Neural cell (in vitro differentiated cells): ENCODE results near the gene NPEPL1. TPM values are rescaled to one million over a fixed set of nuclear protein-coding genes. Genes with fewer than 3 reads are reported as not detected.

Experiments used
- H2AFZ ChIP-seq: fragments of 200-600, 300-800 bp; sonication (generic), shearing (Covaris generic); 2 replicates; pipeline ENCODE4 v1.6.0; 2014; ENCODE audit warnings: low read depth, mild to moderate bottlenecking, antibody characterized with exemption, low read length, moderate library complexity
- H3F3A ChIP-seq: fragments of 200-600 bp; shearing (Covaris generic); 2 replicates; pipeline ENCODE4 v1.6.1; 2016; ENCODE audit warnings: mild to moderate bottlenecking, moderate library complexity, mixed read lengths, antibody characterized with exemption, low read length; ENCODE audit not compliant: insufficient read depth, poor library complexity, severe bottlenecking
- H3K27ac ChIP-seq: fragments of 200-600, 300-800 bp; sonication (generic), shearing (Covaris generic); 2 replicates; pipeline ENCODE4 v1.5.1; 2014; ENCODE audit warnings: mild to moderate bottlenecking, low read length, moderate library complexity
- H3K27me3 ChIP-seq: fragments of 300-800, 200-600 bp; sonication (generic), shearing (Covaris generic); 2 replicates; pipeline ENCODE4 v1.6.0; 2014; ENCODE audit warnings: mild to moderate bottlenecking, low read depth, low read length, moderate library complexity; ENCODE audit not compliant: insufficient read depth
- H3K36me3 ChIP-seq: fragments of 300-800, 200-600 bp; sonication (generic), shearing (Covaris generic); 2 replicates; pipeline ENCODE4 v1.5.1; 2014; ENCODE audit warnings: mild to moderate bottlenecking, antibody characterized with exemption, low read length, moderate library complexity; ENCODE audit not compliant: insufficient read depth
- H3K4me2 ChIP-seq: fragments of 300-800, 200-600 bp; sonication (generic), shearing (Covaris generic); 2 replicates; pipeline ENCODE4 v1.6.0; 2014; ENCODE audit warnings: mild to moderate bottlenecking, low read length
- H3K4me3 ChIP-seq: fragments of 300-800, 200-600 bp; sonication (generic), shearing (Covaris generic); 2 replicates; pipeline ENCODE4 v1.5.1; 2014; ENCODE audit warnings: mild to moderate bottlenecking, low read length, moderate library complexity
- H3K79me2 ChIP-seq: fragments of 200-600 bp; shearing (Covaris generic); replicated peaks from 2 replicates; pipeline ENCODE4 v1.6.0; 2014; ENCODE audit warnings: mild to moderate bottlenecking, low read length, moderate library complexity; ENCODE audit not compliant: insufficient read depth
- H3K9ac ChIP-seq: fragments of 300-800, 200-600 bp; sonication (generic), shearing (Covaris generic); 2 replicates; pipeline ENCODE4 v1.6.1; 2016; ENCODE audit warnings: mild to moderate bottlenecking, low read length, mixed read lengths
- H3K9me2 ChIP-seq: fragments of 200-600 bp; shearing (Covaris generic); 2 replicates; pipeline ENCODE4 v1.6.1; 2016; ENCODE audit warnings: mild to moderate bottlenecking, low read length, mixed read lengths; ENCODE audit not compliant: insufficient read depth
- H3K9me3 ChIP-seq: fragments of 200-600, 300-800 bp; sonication (generic), shearing (Covaris generic); 2 replicates; pipeline ENCODE4 v1.6.1; 2016; ENCODE audit warnings: mild to moderate bottlenecking, mixed run types, low read length, moderate library complexity, mixed read lengths
- H4K20me1 ChIP-seq: fragments of 200-600 bp; shearing (Covaris generic); 2 replicates; pipeline ENCODE4 v1.6.1; 2016; ENCODE audit warnings: mild to moderate bottlenecking, mixed run types; ENCODE audit not compliant: insufficient read depth
- EP300 ChIP-seq: fragments of 450-650 bp; conservative IDR thresholded peaks from 2 replicates; pipeline ENCODE4 v1.6.1; 2014; ENCODE audit warnings: antibody characterized with exemption, mild to moderate bottlenecking, moderate library complexity; ENCODE audit not compliant: poor library complexity, severe bottlenecking
- EZH2 ChIP-seq: fragments of 200-600, 300-800 bp; shearing (Covaris generic), sonication (generic); IDR thresholded peaks from 2 replicates; pipeline ENCODE4 v1.6.1; 2014; ENCODE audit warnings: antibody characterized with exemption, low read length, borderline replicate concordance, mild to moderate bottlenecking; ENCODE audit not compliant: insufficient read depth, poor library complexity, severe bottlenecking
- MXI1 ChIP-seq: fragments of 450-650 bp; conservative IDR thresholded peaks from 2 replicates; pipeline ENCODE4 v1.6.1; 2014; ENCODE audit warnings: antibody characterized with exemption, mild to moderate bottlenecking; ENCODE audit not compliant: poor library complexity, severe bottlenecking
- POLR2AphosphoS5 ChIP-seq: IDR thresholded peaks from 2 replicates; pipeline ENCODE4 v1.6.1; 2012
- RAD21 ChIP-seq: fragments of 450-650 bp; conservative IDR thresholded peaks from 2 replicates; pipeline ENCODE4 v1.6.1; 2014; ENCODE audit warnings: antibody characterized with exemption, mild to moderate bottlenecking, moderate library complexity
- REST ChIP-seq: IDR thresholded peaks from 2 replicates; pipeline ENCODE4 v1.6.1; 2012; ENCODE audit warnings: borderline replicate concordance
- SMC3 ChIP-seq: fragments of 450-650 bp; conservative IDR thresholded peaks from 2 replicates; pipeline ENCODE4 v1.6.1; 2014; ENCODE audit warnings: antibody characterized with exemption, mild to moderate bottlenecking, moderate library complexity; ENCODE audit not compliant: poor library complexity
- TAF1 ChIP-seq: IDR thresholded peaks from 2 replicates; pipeline ENCODE4 v1.6.1; 2012; ENCODE audit warnings: low read depth
- polyA plus RNA-seq: library from polyadenylated mRNA; depleted of rRNA; stranded (reverse); fragments of >200 nt; gene quantifications from 2 replicates; pipeline ENCODE4 v1.2.3, GENCODE V29; 2014
- TF ChIP-seq, protein P1 (sequence below): fragments of 450-650 bp; IDR thresholded peaks from 2 replicates; pipeline ENCODE4 v1.5.1; 2014; ENCODE audit warnings: antibody characterized with exemption, mild to moderate bottlenecking, moderate library complexity; ENCODE audit not compliant: poor library complexity, severe bottlenecking

The NPEPL1 gene
- polyA plus RNA-seq, 1 donor from 2014 or later, result 63.4 TPM

DNA sequence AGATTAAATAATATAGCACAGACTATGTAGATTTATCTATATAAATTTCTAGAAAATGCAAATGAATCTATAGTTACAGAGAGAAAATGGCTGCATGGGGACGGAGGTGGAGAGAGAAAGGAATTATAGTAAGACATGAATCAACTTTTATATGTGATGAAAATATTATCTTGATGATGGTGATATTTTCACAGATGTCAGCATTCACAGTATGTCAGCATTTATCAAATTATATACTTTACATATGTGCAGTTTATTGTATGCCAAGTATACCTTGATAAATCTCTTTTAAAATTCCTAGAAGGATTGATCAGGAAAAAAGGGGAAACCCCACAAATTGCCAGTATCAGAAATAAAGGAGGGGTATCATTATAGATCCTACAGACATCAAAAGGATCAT lies 44.6 kb downstream of the NPEPL1 start:
- H3F3A ChIP-seq, result no peaks in the 10 kb centered on the region
- no peak overlapping the region for H3K27ac ChIP-seq
- H3K9ac ChIP-seq, result no peak overlapping the region
- no peak for TF ChIP-seq RAD21
- TF ChIP-seq EZH2, result no peak
- TF ChIP-seq REST, result no peak
- no peak for TF ChIP-seq EP300
- TF ChIP-seq SMC3, result no peak
- no peak for TF ChIP-seq POLR2AphosphoS5
- TF ChIP-seq TAF1, result no peak
- no peak for TF ChIP-seq MXI1
- TF ChIP-seq, protein P1, sequence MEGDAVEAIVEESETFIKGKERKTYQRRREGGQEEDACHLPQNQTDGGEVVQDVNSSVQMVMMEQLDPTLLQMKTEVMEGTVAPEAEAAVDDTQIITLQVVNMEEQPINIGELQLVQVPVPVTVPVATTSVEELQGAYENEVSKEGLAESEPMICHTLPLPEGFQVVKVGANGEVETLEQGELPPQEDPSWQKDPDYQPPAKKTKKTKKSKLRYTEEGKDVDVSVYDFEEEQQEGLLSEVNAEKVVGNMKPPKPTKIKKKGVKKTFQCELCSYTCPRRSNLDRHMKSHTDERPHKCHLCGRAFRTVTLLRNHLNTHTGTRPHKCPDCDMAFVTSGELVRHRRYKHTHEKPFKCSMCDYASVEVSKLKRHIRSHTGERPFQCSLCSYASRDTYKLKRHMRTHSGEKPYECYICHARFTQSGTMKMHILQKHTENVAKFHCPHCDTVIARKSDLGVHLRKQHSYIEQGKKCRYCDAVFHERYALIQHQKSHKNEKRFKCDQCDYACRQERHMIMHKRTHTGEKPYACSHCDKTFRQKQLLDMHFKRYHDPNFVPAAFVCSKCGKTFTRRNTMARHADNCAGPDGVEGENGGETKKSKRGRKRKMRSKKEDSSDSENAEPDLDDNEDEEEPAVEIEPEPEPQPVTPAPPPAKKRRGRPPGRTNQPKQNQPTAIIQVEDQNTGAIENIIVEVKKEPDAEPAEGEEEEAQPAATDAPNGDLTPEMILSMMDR, result no peak
- H2AFZ ChIP-seq, result no peak overlapping the region
- no peaks in the 10 kb centered on the region for H3K9me2 ChIP-seq
- H3K4me3 ChIP-seq, result no peak overlapping the region
- H3K36me3 ChIP-seq, result no peaks in the 10 kb centered on the region
- H3K9me3 ChIP-seq, result no peaks in the 10 kb centered on the region
- no peaks in the 10 kb centered on the region for H3K27me3 ChIP-seq
- no peaks in the 10 kb centered on the region for H3K79me2 ChIP-seq
- H4K20me1 ChIP-seq, result no peaks in the 10 kb centered on the region
- H3K4me2 ChIP-seq, result no peak overlapping the region

GRCh38 chr20:58740356-58741308 lies 48.0 kb downstream of the NPEPL1 start:
- no peak overlapping the region for H2AFZ ChIP-seq
- no peak for TF ChIP-seq EZH2
- no peak for TF ChIP-seq RAD21
- TF ChIP-seq, protein P1, result no peak
- no peak for TF ChIP-seq MXI1
- TF ChIP-seq POLR2AphosphoS5, result no peak
- TF ChIP-seq SMC3, result no peak
- no peak for TF ChIP-seq EP300
- TF ChIP-seq TAF1, result no peak
- H3K27me3 ChIP-seq, result no peaks in the 10 kb centered on the region
- no peaks in the 10 kb centered on the region for H3K36me3 ChIP-seq
- no peaks in the 10 kb centered on the region for H4K20me1 ChIP-seq
- H3K9me3 ChIP-seq, result no peaks in the 10 kb centered on the region
- no peak overlapping the region for H3K4me2 ChIP-seq
- H3K79me2 ChIP-seq, result no peaks in the 10 kb centered on the region
- no peak overlapping the region for H3K4me3 ChIP-seq
- H3K9me2 ChIP-seq, result no peaks in the 10 kb centered on the region
- H3K27ac ChIP-seq, result no peak overlapping the region
- H3K9ac ChIP-seq, result no peak overlapping the region
- H3F3A ChIP-seq, result no peaks in the 10 kb centered on the region
